CD14-positive monocyte (primary cell): ENCODE results near the gene DENND2D. TPM values are rescaled to one million over a fixed set of nuclear protein-coding genes. Genes with fewer than 3 reads are reported as not detected.

Experiments
- DNase-seq, 3 donors: peaks; one replicate each; pipeline ENCODE4 v3.0.0-alpha.2; 2011 to 2022
- H2AFZ ChIP-seq: 2 replicates; pipeline ENCODE4 v1.6.0; 2012; ENCODE audit warnings: mild to moderate bottlenecking, low read depth, low read length, inconsistent platforms; ENCODE audit not compliant: insufficient read depth, poor library complexity, severe bottlenecking
- H3K27ac ChIP-seq, 2 donors: 1 replicate in 1 of 2; 2 replicates in 1 of 2; pipeline ENCODE4 v1.5.1; 2012 to 2013; ENCODE audit warnings: low read length in 2 of 2, control low read depth in 1 of 2, inconsistent platforms in 1 of 2, low read depth in 1 of 2, mild to moderate bottlenecking in 1 of 2
- H3K27me3 ChIP-seq, 2 donors: one replicate each; pipeline versions ENCODE4 v1.6.0 to v1.6.1; 2011 to 2013; ENCODE audit warnings: low read length in 2 of 2; ENCODE audit not compliant: control insufficient read depth in 2 of 2, insufficient read depth in 2 of 2
- H3K36me3 ChIP-seq, 2 donors: replicated peaks in 1 of 2; 1 replicate in 1 of 2; 2 replicates in 1 of 2; pipeline versions ENCODE4 v1.5.1 to v1.6.1; 2012 to 2013; ENCODE audit warnings: low read length in 2 of 2, control low read depth in 1 of 2, inconsistent platforms in 1 of 2, mild to moderate bottlenecking in 1 of 2; ENCODE audit not compliant: insufficient read depth in 2 of 2, control insufficient read depth in 1 of 2
- H3K4me1 ChIP-seq, 2 donors: 1 replicate in 1 of 2; 2 replicates in 1 of 2; pipeline versions ENCODE4 v1.5.1 to v1.6.1; 2012 to 2013; ENCODE audit warnings: low read length in 2 of 2, control low read depth in 1 of 2, inconsistent platforms in 1 of 2, mild to moderate bottlenecking in 1 of 2, moderate library complexity in 1 of 2; ENCODE audit not compliant: insufficient read depth in 2 of 2, control insufficient read depth in 1 of 2
- H3K4me2 ChIP-seq: replicated peaks from 2 replicates; pipeline ENCODE3; 2012; ENCODE audit warnings: low read length, moderate library complexity, mild to moderate bottlenecking; ENCODE audit not compliant: poor library complexity, severe bottlenecking; ENCODE audit errors: extremely low read depth
- H3K4me3 ChIP-seq, 3 experiments: fragments of 200-600 bp in 1 of 3; sonication (generic) in 1 of 3; replicated peaks in 1 of 3; 1 replicate in 2 of 3; 2 replicates in 1 of 3; pipeline ENCODE4 v1.5.1; 2011 to 2013; ENCODE audit warnings: low read length in 3 of 3, mild to moderate bottlenecking in 3 of 3, control low read depth in 2 of 3, low read depth in 2 of 3, inconsistent platforms in 1 of 3, moderate library complexity in 1 of 3
- H3K79me2 ChIP-seq: 2 replicates; pipeline ENCODE4 v1.6.0; 2012; ENCODE audit warnings: mild to moderate bottlenecking, control low read depth, inconsistent platforms, low read length, moderate library complexity; ENCODE audit not compliant: insufficient read depth
- H3K9ac ChIP-seq: 2 replicates; pipeline ENCODE4 v1.6.0; 2017; ENCODE audit warnings: low read length, mild to moderate bottlenecking; ENCODE audit not compliant: insufficient read depth, poor library complexity, severe bottlenecking
- H3K9me3 ChIP-seq, 2 donors: replicated peaks in 1 of 2; 1 replicate in 1 of 2; 2 replicates in 1 of 2; pipeline versions ENCODE4 v1.5.1 to v1.6.1; 2012 to 2013; ENCODE audit warnings: low read length in 2 of 2, control low read depth in 1 of 2; ENCODE audit not compliant: control insufficient read depth in 1 of 2, insufficient read depth in 1 of 2
- H4K20me1 ChIP-seq: 2 replicates; pipeline ENCODE4 v1.6.0; 2012; ENCODE audit warnings: mild to moderate bottlenecking, low read length, control low read depth, moderate library complexity; ENCODE audit not compliant: insufficient read depth
- H3K27ac Mint-ChIP-seq, 7 donors: one replicate each; pipeline ENCODE4 v1.8.0; 2020; ENCODE audit warnings: mild to moderate bottlenecking in 7 of 7, mixed read lengths in 7 of 7, moderate library complexity in 6 of 7, inconsistent platforms in 2 of 7
- H3K27me3 Mint-ChIP-seq, 3 donors: one replicate each; pipeline ENCODE4 v1.8.0; 2021 to 2022; ENCODE audit warnings: low read depth in 3 of 3, mild to moderate bottlenecking in 3 of 3, mixed read lengths in 3 of 3, moderate library complexity in 3 of 3, inconsistent platforms in 1 of 3
- H3K36me3 Mint-ChIP-seq, 2 donors: one replicate each; pipeline ENCODE4 v1.8.0; 2020; ENCODE audit warnings: mixed read lengths in 2 of 2, inconsistent platforms in 1 of 2, mild to moderate bottlenecking in 1 of 2
- H3K4me1 Mint-ChIP-seq: one replicate; pipeline ENCODE4 v1.8.0; 2020; ENCODE audit warnings: mild to moderate bottlenecking, mixed read lengths
- H3K4me3 Mint-ChIP-seq, 2 donors: one replicate each; pipeline ENCODE4 v1.8.0; 2020; ENCODE audit warnings: mild to moderate bottlenecking in 2 of 2, mixed read lengths in 2 of 2, moderate library complexity in 1 of 2
- H3K9me3 Mint-ChIP-seq, 7 donors: one replicate each; pipeline ENCODE4 v1.8.0; 2020 to 2022; ENCODE audit warnings: mixed read lengths in 7 of 7, mild to moderate bottlenecking in 6 of 7, moderate library complexity in 6 of 7, inconsistent platforms in 2 of 7
- WGBS: methylation state at CpG from one replicate; pipeline ENCODE4 v1.1.5; 2013; ENCODE audit warnings: missing lambda C conversion rate; ENCODE audit not compliant: insufficient coverage; 5-methylcytosine and 5-hydroxymethylcytosine counted together
- intact Hi-C, 2 donors: fragments of 100-400 bp; cut with micrococcal nuclease; formaldehyde crosslinking; loops; one replicate each; pipeline versions ENCODE4 v1.15.0 to v1.15.1; 2023
- polyA plus RNA-seq, 3 donors: library from polyadenylated mRNA; depleted of rRNA in 1 of 3; unstranded in 2 of 3; stranded (reverse) in 1 of 3; fragments of 300-500 nt in 2 of 3; fragments of >200 nt in 1 of 3; fragmentation: Illumina TruSeq in 2 of 3; gene quantifications; 1 replicate in 2 of 3; 2 replicates in 1 of 3; pipeline ENCODE4 v1.2.3, GENCODE V29; 2012 to 2021
- TF ChIP-seq, protein P1 (sequence below): fragments of 200-600 bp; IDR thresholded peaks from one replicate; pipeline ENCODE4 v1.8.0; 2022; ENCODE audit warnings: antibody characterized with exemption, mild to moderate bottlenecking

DENND2D gene
- polyA plus RNA-seq, 3 donors: 19.1 to 24.0 (median 22.4) TPM

- H3K27ac Mint-ChIP-seq: no peak overlapping the region
These were observed 36.4 kb upstream of the DENND2D start for GRCh38 chr1:111236806-111237205.

DNA sequence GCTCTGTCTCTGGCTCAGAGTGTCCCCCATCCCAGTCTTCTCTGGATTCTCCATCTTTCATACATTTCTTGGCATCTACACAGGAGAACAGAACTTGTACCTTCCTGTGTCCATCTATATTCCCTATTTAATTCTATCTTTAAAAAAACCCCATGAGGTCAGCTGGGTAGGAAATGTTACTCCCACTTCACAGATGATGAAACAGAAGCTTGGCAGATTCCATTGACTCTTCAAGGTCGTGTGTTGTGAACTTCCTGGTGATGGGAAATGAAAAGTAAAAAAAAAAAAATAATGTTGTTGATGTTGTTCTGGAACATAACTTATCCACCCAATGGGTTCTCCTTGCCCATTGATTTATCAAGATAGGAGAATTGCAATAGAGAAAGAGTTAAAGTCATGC lies 35.9 kb upstream of the DENND2D start:
- no peaks in the 10 kb centered on the region for H3K9me3 ChIP-seq
- WGBS: no CpG with 5 or more reads among the region's 1 CpG
- Mint-ChIP-seq H3K27me3 (peaks cover 6 to 22% (median 9%) of the 10 kb centered on the region in 3 donors), H3K4me1 (no peaks in the 10 kb centered on the region), H3K4me3 (no peak overlapping the region), H3K27ac (no peak overlapping the region), H3K36me3 (no peaks in the 10 kb centered on the region), H3K9me3 (peaks cover 0 to 2% (median 0%) of the 10 kb centered on the region in 7 donors)
- no peaks in the 10 kb centered on the region for H3K36me3 ChIP-seq
- no peaks in the 10 kb centered on the region for H3K4me1 ChIP-seq
- intact Hi-C loops: no loop called here
- H2AFZ ChIP-seq: no peak overlapping the region
- H3K27ac ChIP-seq: no peak overlapping the region
- H3K4me3 ChIP-seq: no peak overlapping the region
- TF ChIP-seq, protein P1, sequence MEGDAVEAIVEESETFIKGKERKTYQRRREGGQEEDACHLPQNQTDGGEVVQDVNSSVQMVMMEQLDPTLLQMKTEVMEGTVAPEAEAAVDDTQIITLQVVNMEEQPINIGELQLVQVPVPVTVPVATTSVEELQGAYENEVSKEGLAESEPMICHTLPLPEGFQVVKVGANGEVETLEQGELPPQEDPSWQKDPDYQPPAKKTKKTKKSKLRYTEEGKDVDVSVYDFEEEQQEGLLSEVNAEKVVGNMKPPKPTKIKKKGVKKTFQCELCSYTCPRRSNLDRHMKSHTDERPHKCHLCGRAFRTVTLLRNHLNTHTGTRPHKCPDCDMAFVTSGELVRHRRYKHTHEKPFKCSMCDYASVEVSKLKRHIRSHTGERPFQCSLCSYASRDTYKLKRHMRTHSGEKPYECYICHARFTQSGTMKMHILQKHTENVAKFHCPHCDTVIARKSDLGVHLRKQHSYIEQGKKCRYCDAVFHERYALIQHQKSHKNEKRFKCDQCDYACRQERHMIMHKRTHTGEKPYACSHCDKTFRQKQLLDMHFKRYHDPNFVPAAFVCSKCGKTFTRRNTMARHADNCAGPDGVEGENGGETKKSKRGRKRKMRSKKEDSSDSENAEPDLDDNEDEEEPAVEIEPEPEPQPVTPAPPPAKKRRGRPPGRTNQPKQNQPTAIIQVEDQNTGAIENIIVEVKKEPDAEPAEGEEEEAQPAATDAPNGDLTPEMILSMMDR: no peak
- no peak for DNase-seq
- no peak overlapping the region for H3K9ac ChIP-seq
- no peaks in the 10 kb centered on the region for H3K79me2 ChIP-seq
- no peaks in the 10 kb centered on the region for H4K20me1 ChIP-seq
- H3K27me3 ChIP-seq: peaks cover 2 to 8% of the 10 kb centered on the region in 2 donors
- no peak overlapping the region for H3K4me2 ChIP-seq

More at GRCh38 chr1:111236806-111237205, 36.4 kb upstream of the DENND2D start:
- Histone ChIP-seq H3K27me3 (peaks cover 2 to 8% of the 10 kb centered on the region in 2 donors), H3K4me2 (no peak overlapping the region), H2AFZ (no peak overlapping the region), H3K4me1 (no peaks in the 10 kb centered on the region), H3K4me3 (no peak overlapping the region), H3K79me2 (no peaks in the 10 kb centered on the region), H3K9me3 (no peaks in the 10 kb centered on the region), H3K27ac (no peak overlapping the region), H3K36me3 (no peaks in the 10 kb centered on the region), H3K9ac (no peak overlapping the region), H4K20me1 (no peaks in the 10 kb centered on the region)
- H3K4me1 Mint-ChIP-seq: no peaks in the 10 kb centered on the region
- H3K36me3 Mint-ChIP-seq: no peaks in the 10 kb centered on the region
- H3K27me3 Mint-ChIP-seq: peaks cover 6 to 24% (median 9%) of the 10 kb centered on the region in 3 donors
- no peak overlapping the region for H3K4me3 Mint-ChIP-seq
- intact Hi-C loops: no loop called here
- H3K9me3 Mint-ChIP-seq: peaks cover 0 to 2% (median 0%) of the 10 kb centered on the region in 7 donors
- 80% methylated on average over 2 of the region's 3 CpGs for WGBS
- TF ChIP-seq, protein P1: no peak
- no peak for DNase-seq
